BLaER1 treated with 17β-estradiol and CSF1 and Interleukin-3, amounts not matched to agents 10 nM and 100 nM (cell line): Measurements from ENCODE around the gene TPK1.

ENCODE experiments used
- H3K27ac ChIP-seq, 11 experiments: shearing (Covaris generic); formaldehyde crosslinking; 2 replicates each; pipeline ENCODE4 v1.8.1; 2022
- H3K27me3 ChIP-seq, 11 experiments: shearing (Covaris generic); formaldehyde crosslinking; 2 replicates each; pipeline ENCODE4 v1.8.1; 2022
- H3K36me3 ChIP-seq, 11 experiments: shearing (Covaris generic); formaldehyde crosslinking; 2 replicates each; pipeline ENCODE4 v1.8.1; 2022
- H3K4me1 ChIP-seq, 10 experiments: shearing (Covaris generic); formaldehyde crosslinking; 2 replicates each; pipeline ENCODE4 v1.8.1; 2022
- H3K4me2 ChIP-seq, 11 experiments: shearing (Covaris generic); formaldehyde crosslinking; 2 replicates each; pipeline ENCODE4 v1.8.1; 2022
- H3K4me3 ChIP-seq, 10 experiments: shearing (Covaris generic); formaldehyde crosslinking; 2 replicates each; pipeline ENCODE4 v1.8.1; 2022
- H3K9ac ChIP-seq, 11 experiments: shearing (Covaris generic); formaldehyde crosslinking; 2 replicates each; pipeline ENCODE4 v1.8.1; 2022
- H3K9me3 ChIP-seq, 11 experiments: shearing (Covaris generic); formaldehyde crosslinking; replicated peaks in 1 of 11; 2 replicates each; pipeline ENCODE4 v1.8.1; 2022
- H4K20me1 ChIP-seq, 11 experiments: shearing (Covaris generic); formaldehyde crosslinking; 2 replicates each; pipeline ENCODE4 v1.8.1; 2022
- Cebpa-rat ChIP-seq, 11 experiments: shearing (Covaris generic); IDR thresholded peaks; 2 replicates each; pipeline ENCODE4 v1.8.1; 2022

TPK1 gene

DNA sequence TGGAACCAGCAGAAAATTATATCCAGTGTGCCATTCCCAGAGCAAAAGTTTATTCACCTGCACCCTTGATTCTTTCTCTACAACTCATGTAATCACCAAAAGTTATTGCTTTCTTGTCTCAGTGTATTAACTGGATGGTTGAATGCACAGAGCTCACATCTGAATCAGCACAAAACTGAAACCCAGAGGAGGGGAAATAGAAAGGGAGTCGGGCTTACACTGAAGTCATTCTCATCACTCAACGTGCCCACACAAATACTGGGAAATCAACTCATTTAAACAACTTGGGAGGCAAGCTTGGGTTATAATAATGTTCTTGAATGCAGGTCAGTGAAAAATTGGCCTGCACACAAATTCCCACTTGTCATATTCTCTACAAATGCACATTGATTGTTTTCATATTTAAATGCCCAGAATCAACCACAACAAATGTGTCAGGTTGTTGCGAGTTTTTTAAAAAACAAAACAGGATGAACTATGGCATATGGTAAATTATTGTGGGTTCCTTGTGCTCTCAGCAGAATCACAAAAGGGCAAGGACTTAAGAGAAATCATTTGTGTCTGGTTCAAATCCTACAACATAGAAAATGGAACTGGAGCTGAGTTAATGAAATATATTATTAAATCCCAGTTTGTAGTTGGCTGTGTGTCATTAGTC, 306.5 kb downstream of the TPK1 start:
- Histone ChIP-seq H3K4me2 (no peak overlapping the region), H3K27ac (no peak overlapping the region), H4K20me1 (no peaks in the 10 kb centered on the region), H3K36me3 (no peaks in the 10 kb centered on the region; a peak in 1 of 22 replicates), H3K9ac (no peak overlapping the region), H3K4me1 (no peaks in the 10 kb centered on the region), H3K9me3 (no peaks in the 10 kb centered on the region), H3K27me3 (no peaks in the 10 kb centered on the region), H3K4me3 (no peak overlapping the region)
- no peak for TF ChIP-seq Cebpa-rat (IDR thresholded peaks at IDR 0.05)

DNA sequence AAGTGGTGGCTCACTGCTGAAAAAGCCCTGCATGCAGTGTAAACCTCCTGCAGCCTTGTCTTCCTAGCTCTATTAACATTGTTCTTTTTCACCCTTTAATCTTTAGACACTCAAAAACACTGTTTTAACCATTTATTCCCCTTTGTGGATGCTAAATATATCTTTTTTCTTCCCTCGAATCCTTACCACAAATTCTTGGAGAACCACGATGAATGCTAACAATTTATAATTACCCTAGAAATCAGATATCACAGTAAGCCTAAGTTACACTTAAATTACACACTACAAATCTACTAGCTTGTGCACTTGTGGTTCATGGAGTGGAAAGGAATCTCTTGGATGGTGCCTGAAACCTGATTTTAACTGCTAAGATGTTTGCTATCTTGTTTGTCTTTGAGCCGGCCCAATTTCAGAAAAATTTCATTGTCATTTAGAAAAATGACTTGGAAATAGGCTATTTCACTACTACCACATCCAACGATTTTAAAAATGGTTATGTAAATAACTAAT, 307.3 kb downstream of the TPK1 start:
- H3K27ac ChIP-seq: no peak overlapping the region
- H4K20me1 ChIP-seq: no peaks in the 10 kb centered on the region
- no peak overlapping the region for H3K4me3 ChIP-seq
- H3K4me2 ChIP-seq: no peak overlapping the region
- no peaks in the 10 kb centered on the region for H3K4me1 ChIP-seq
- no peak overlapping the region for H3K9ac ChIP-seq
- no peak for TF ChIP-seq Cebpa-rat (IDR thresholded peaks at IDR 0.05)
- H3K27me3 ChIP-seq: no peaks in the 10 kb centered on the region
- H3K36me3 ChIP-seq: no peaks in the 10 kb centered on the region; a peak in 1 of 22 replicates
- no peaks in the 10 kb centered on the region for H3K9me3 ChIP-seq

- no peaks in the 10 kb centered on the region for H4K20me1 ChIP-seq
- no peak for TF ChIP-seq Cebpa-rat (IDR thresholded peaks at IDR 0.05)
Measured at GRCh38 chr7:144527051-144527471, 308.8 kb downstream of the TPK1 start.

DNA sequence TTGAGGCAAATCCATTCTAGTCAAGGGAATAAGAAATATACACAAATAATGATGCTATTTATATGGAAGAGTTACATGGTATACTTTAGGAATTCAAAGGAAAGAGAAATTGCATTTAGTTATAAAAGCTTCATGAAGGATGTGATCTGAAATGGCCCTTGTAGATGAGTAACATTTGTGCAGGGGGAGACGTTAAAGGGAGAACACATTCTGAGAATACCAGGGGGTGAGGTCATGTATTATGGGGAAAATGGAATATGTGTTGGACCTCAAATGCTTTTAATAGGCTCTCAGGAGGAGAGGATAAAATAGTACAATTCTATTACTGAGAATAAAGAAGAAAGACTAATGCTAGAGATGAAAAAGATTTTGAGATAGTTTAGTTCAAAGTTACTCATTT, 309.9 kb downstream of the TPK1 start:
- Histone ChIP-seq H3K27me3 (no peaks in the 10 kb centered on the region), H3K27ac (no peak overlapping the region), H3K4me1 (no peaks in the 10 kb centered on the region), H3K9me3 (no peaks in the 10 kb centered on the region), H3K36me3 (no peaks in the 10 kb centered on the region; a peak in 1 of 22 replicates), H4K20me1 (no peaks in the 10 kb centered on the region), H3K9ac (no peak overlapping the region), H3K4me3 (no peak overlapping the region), H3K4me2 (no peak overlapping the region)
- TF ChIP-seq Cebpa-rat (IDR thresholded peaks at IDR 0.05): no peak

More at GRCh38 chr7:144527051-144527471, 308.8 kb downstream of the TPK1 start:
- Histone ChIP-seq H3K4me1 (no peaks in the 10 kb centered on the region), H3K27me3 (no peaks in the 10 kb centered on the region), H3K4me3 (no peak overlapping the region), H3K27ac (no peak overlapping the region), H3K9me3 (no peaks in the 10 kb centered on the region), H3K4me2 (no peak overlapping the region), H3K9ac (no peak overlapping the region), H3K36me3 (no peaks in the 10 kb centered on the region; a peak in 1 of 22 replicates)

DNA sequence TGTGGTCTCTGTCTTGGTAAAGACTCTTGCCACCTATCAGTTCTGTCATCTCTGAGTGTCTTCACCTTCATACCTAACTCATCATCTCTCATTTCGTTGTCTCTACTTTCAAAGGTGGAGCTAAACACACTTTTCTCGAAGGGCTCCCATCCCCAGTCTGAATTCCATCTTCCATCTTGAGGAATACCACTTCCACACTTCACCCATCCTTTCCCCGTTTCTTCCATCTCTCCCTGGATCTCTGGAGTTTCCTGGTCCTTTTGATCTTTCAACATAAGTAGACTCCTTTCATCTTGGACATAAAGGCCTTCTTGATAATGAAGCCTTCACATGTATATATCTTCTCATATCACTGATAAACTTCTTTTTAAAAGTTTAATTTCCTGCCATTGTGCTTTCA, 311.6 kb downstream of the TPK1 start:
- H3K27me3 ChIP-seq: no peaks in the 10 kb centered on the region
- no peaks in the 10 kb centered on the region for H4K20me1 ChIP-seq
- no peak overlapping the region for H3K9ac ChIP-seq
- no peaks in the 10 kb centered on the region for H3K4me1 ChIP-seq
- H3K9me3 ChIP-seq: no peaks in the 10 kb centered on the region
- no peak overlapping the region for H3K4me2 ChIP-seq
- TF ChIP-seq Cebpa-rat (IDR thresholded peaks at IDR 0.05): no peak
- H3K4me3 ChIP-seq: no peak overlapping the region
- no peak overlapping the region for H3K27ac ChIP-seq
- H3K36me3 ChIP-seq: no peaks in the 10 kb centered on the region

GRCh38 chr7:144523621-144524020, 312.2 kb downstream of the TPK1 start:
- Histone ChIP-seq H3K9me3 (no peaks in the 10 kb centered on the region), H3K36me3 (no peaks in the 10 kb centered on the region), H4K20me1 (no peaks in the 10 kb centered on the region), H3K27ac (no peak overlapping the region), H3K9ac (no peak overlapping the region), H3K4me2 (no peak overlapping the region), H3K27me3 (no peaks in the 10 kb centered on the region), H3K4me3 (no peak overlapping the region), H3K4me1 (no peaks in the 10 kb centered on the region)
- no peak for TF ChIP-seq Cebpa-rat (IDR thresholded peaks at IDR 0.05)

- no peaks in the 10 kb centered on the region for H3K36me3 ChIP-seq
- H3K4me1 ChIP-seq: no peaks in the 10 kb centered on the region
- H3K27me3 ChIP-seq: no peaks in the 10 kb centered on the region
- no peak overlapping the region for H3K27ac ChIP-seq
- no peaks in the 10 kb centered on the region for H4K20me1 ChIP-seq
- H3K9ac ChIP-seq: no peak overlapping the region
- TF ChIP-seq Cebpa-rat (IDR thresholded peaks at IDR 0.05): no peak
- H3K9me3 ChIP-seq: no peaks in the 10 kb centered on the region
- H3K4me3 ChIP-seq: no peak overlapping the region
- no peak overlapping the region for H3K4me2 ChIP-seq
Measured at GRCh38 chr7:144519925-144520324, 315.9 kb downstream of the TPK1 start.

DNA sequence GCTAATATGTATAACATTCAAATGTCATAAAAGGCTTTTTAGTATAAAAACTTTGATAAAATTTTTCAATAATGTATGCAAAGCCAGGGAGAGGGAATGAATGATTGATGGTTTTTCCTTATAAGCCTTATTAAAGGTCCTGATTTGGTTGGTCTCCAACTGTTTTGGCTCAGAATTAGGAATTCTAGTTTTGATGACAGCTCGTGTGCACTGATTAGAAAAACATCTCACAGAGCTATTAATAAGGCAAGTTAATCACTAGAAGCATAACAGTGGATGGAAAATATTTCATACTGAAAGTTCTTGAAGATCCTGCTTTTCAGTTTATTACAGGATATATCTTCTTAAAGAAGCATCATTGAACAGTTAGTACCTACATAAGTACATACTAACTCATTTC, 317.5 kb downstream of the TPK1 start:
- Histone ChIP-seq H3K9me3 (no peaks in the 10 kb centered on the region), H3K4me1 (peaks cover 0 to 8% (median 6%) of the 10 kb centered on the region in 10 experiments; a peak in 13 of 20 replicates), H3K9ac (no peak overlapping the region), H3K4me3 (no peak overlapping the region), H3K27ac (no peak overlapping the region), H3K36me3 (no peaks in the 10 kb centered on the region), H4K20me1 (no peaks in the 10 kb centered on the region), H3K4me2 (no peak overlapping the region), H3K27me3 (no peaks in the 10 kb centered on the region)
- no peak for TF ChIP-seq Cebpa-rat (IDR thresholded peaks at IDR 0.05)

DNA sequence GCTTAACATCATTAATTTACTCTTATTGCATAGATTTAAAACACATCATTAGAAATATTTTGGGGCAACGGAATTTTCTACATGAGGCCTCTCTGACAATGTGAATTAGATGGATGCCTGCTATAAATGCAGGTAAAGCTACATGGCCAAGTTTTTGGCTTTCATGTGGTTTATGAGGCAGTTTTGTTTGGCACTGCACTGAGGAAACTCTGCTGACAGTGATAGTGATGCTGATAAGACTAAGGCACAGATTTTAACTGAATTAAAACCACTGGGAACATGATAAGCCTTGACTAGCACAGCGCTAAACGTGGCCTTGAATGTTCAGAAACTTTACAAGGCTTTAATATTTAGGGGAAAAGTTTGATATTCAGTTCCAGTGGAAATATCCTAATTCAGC, 318.1 kb downstream of the TPK1 start:
- no peak overlapping the region for H3K27ac ChIP-seq
- TF ChIP-seq Cebpa-rat (IDR thresholded peaks at IDR 0.05): no peak
- no peak overlapping the region for H3K9ac ChIP-seq
- H3K4me2 ChIP-seq: no peak overlapping the region
- H3K4me3 ChIP-seq: no peak overlapping the region
- H3K4me1 ChIP-seq: peaks cover 0 to 13% (median 10%) of the 10 kb centered on the region in 10 experiments; a peak in 13 of 20 replicates
- no peaks in the 10 kb centered on the region for H3K27me3 ChIP-seq
- no peaks in the 10 kb centered on the region for H4K20me1 ChIP-seq
- no peaks in the 10 kb centered on the region for H3K36me3 ChIP-seq
- H3K9me3 ChIP-seq: no peaks in the 10 kb centered on the region
